Prostate gland (tissue), 2 donors: ENCODE measurements around the gene TNFSF4.

ENCODE experiments used
- CTCF ChIP-seq, 4 experiments: fragments of 200-600 bp in 2 of 4; fragments of 450-650 bp in 2 of 4; sonication (generic) in 2 of 4; IDR thresholded peaks; 1 replicate in 3 of 4; 2 replicates in 1 of 4; pipeline ENCODE4 v1.5.1; 2016 to 2019; ENCODE audit warnings: antibody characterized with exemption in 4 of 4, mild to moderate bottlenecking in 2 of 4, moderate library complexity in 2 of 4
- POLR2A ChIP-seq: fragments of 450-650 bp; IDR thresholded peaks from one replicate; pipeline ENCODE4 v1.6.1; 2016; ENCODE audit warnings: antibody characterized with exemption, mild to moderate bottlenecking
- POLR2AphosphoS5 ChIP-seq: sonication (generic); formaldehyde crosslinking; IDR thresholded peaks from one replicate; pipeline ENCODE4 v1.6.1; 2017; ENCODE audit warnings: antibody characterized with exemption

- no peak for TF ChIP-seq CTCF (IDR thresholded peaks at IDR 0.05)
- no peak for TF ChIP-seq POLR2A
- TF ChIP-seq POLR2AphosphoS5, result no peak
These were observed 66.4 kb downstream of the TNFSF4 start for GRCh38 chr1:173140733-173141132.
